ENCODE data around the gene PABPC3. TPM values are rescaled to one million over a fixed set of nuclear protein-coding genes. Genes with fewer than 3 reads are reported as not detected.

The PABPC3 gene
- total RNA-seq, 1 experiment from 2014 or later, result 0.72 TPM

- Mint-ChIP-seq H3K36me3 (ENCODE audit: insufficient read depth, unreplicated experiment) (no peaks in the 10 kb centered on the region), H3K4me1 (ENCODE audit: insufficient read depth, unreplicated experiment) (no peaks in the 10 kb centered on the region), H3K27me3 (ENCODE audit: insufficient read depth, unreplicated experiment) (peaks cover 67% of the 10 kb centered on the region), H3K4me3 (ENCODE audit: unreplicated experiment) (no peak overlapping the region), H3K27ac (ENCODE audit: low read depth, unreplicated experiment) (no peak overlapping the region), H3K9me3 (ENCODE audit: unreplicated experiment) (peaks cover 15% of the 10 kb centered on the region)
- no TSS peak for BruUV-seq (replicated peaks)
- intact Hi-C loops (cut with micrococcal nuclease), result loop anchor here (10.0 kb wide), 1 partner anchor 356 kb away; no protein-coding TSS in a partner anchor
- TF ChIP-seq CTCF (IDR thresholded peaks at IDR 0.05; ENCODE audit: unreplicated experiment), result no peak
- POLR2A ChIA-PET, result interaction anchor here (0.9 kb wide), 1 partner anchor 9 kb away, joined by 3 read pairs; no protein-coding TSS in a partner anchor
- no peak for DNase-seq (ENCODE audit: unreplicated experiment)
- CTCF ChIA-PET, result interaction anchor here (0.9 kb wide), 1 partner anchor 70 kb away, joined by 3 read pairs; no protein-coding TSS in a partner anchor
Measured at GRCh38 chr13:25051065-25051464, 44.9 kb upstream of the PABPC3 start.

GRCh38 chr13:25059166-25059565, 36.8 kb upstream of the PABPC3 start:
- no peaks in the 10 kb centered on the region for H3K9me3 Mint-ChIP-seq (ENCODE audit: unreplicated experiment)
- H3K27ac Mint-ChIP-seq (ENCODE audit: low read depth, unreplicated experiment), result no peak overlapping the region
- peaks cover 17% of the 10 kb centered on the region for H3K27me3 Mint-ChIP-seq (ENCODE audit: insufficient read depth, unreplicated experiment)
- no peaks in the 10 kb centered on the region for H3K36me3 Mint-ChIP-seq (ENCODE audit: insufficient read depth, unreplicated experiment)
- intact Hi-C loops (cut with micrococcal nuclease), result loop anchor here (10.0 kb wide), 1 partner anchor 364 kb away; no protein-coding TSS in a partner anchor
- CTCF ChIA-PET, result interaction anchor here (0.5 to 1.0 kb wide), 3 partner anchors 22 to 63 kb away, joined by 3 to 5 read pairs (median 3); no protein-coding TSS in a partner anchor
- POLR2A ChIA-PET, result interaction anchor here (0.6 kb wide), 1 partner anchor 873 kb away, joined by 3 read pairs; no protein-coding TSS in a partner anchor
- DNase-seq (ENCODE audit: unreplicated experiment), result no peak
- TF ChIP-seq CTCF (IDR thresholded peaks at IDR 0.05; ENCODE audit: unreplicated experiment), result no peak
- no TSS peak for BruUV-seq (replicated peaks)
- H3K4me1 Mint-ChIP-seq (ENCODE audit: insufficient read depth, unreplicated experiment), result no peaks in the 10 kb centered on the region
- H3K4me3 Mint-ChIP-seq (ENCODE audit: unreplicated experiment), result no peak overlapping the region

- Mint-ChIP-seq H3K36me3 (ENCODE audit: insufficient read depth, unreplicated experiment) (no peaks in the 10 kb centered on the region), H3K27ac (ENCODE audit: low read depth, unreplicated experiment) (no peak overlapping the region), H3K27me3 (ENCODE audit: insufficient read depth, unreplicated experiment) (peaks cover 9% of the 10 kb centered on the region), H3K4me1 (ENCODE audit: insufficient read depth, unreplicated experiment) (no peaks in the 10 kb centered on the region), H3K4me3 (ENCODE audit: unreplicated experiment) (no peak overlapping the region), H3K9me3 (ENCODE audit: unreplicated experiment) (no peaks in the 10 kb centered on the region)
- intact Hi-C loops (cut with micrococcal nuclease), result loop anchor here (10.0 kb wide), 1 partner anchor 365 kb away; no protein-coding TSS in a partner anchor
- BruUV-seq (replicated peaks), result no TSS peak
- no peak for DNase-seq (ENCODE audit: unreplicated experiment)
- POLR2A ChIA-PET, result interaction anchor here (0.6 kb wide), 1 partner anchor 872 kb away, joined by 3 read pairs; no protein-coding TSS in a partner anchor
- CTCF ChIA-PET, result interaction anchor here (1.0 kb wide), 2 partner anchors 23 to 64 kb away, joined by 3 to 5 read pairs; no protein-coding TSS in a partner anchor
- no peak for TF ChIP-seq CTCF (IDR thresholded peaks at IDR 0.05; ENCODE audit: unreplicated experiment)
Measured at GRCh38 chr13:25059958-25060357, 36.0 kb upstream of the PABPC3 start.

- Mint-ChIP-seq H3K27me3 (ENCODE audit: insufficient read depth, unreplicated experiment) (peaks cover 16% of the 10 kb centered on the region), H3K9me3 (ENCODE audit: unreplicated experiment) (no peaks in the 10 kb centered on the region), H3K4me3 (ENCODE audit: unreplicated experiment) (no peak overlapping the region), H3K4me1 (ENCODE audit: insufficient read depth, unreplicated experiment) (no peaks in the 10 kb centered on the region), H3K27ac (ENCODE audit: low read depth, unreplicated experiment) (no peak overlapping the region), H3K36me3 (ENCODE audit: insufficient read depth, unreplicated experiment) (no peaks in the 10 kb centered on the region)
- CTCF ChIA-PET, result no interaction called here
- POLR2A ChIA-PET, result interaction anchor here (0.7 to 1.0 kb wide), 2 partner anchors 52 to 102 kb away, joined by 3 to 4 read pairs; no protein-coding TSS in a partner anchor
- intact Hi-C loops (cut with micrococcal nuclease), result no loop called here
- BruUV-seq (replicated peaks), result no TSS peak
- no peak for TF ChIP-seq CTCF (IDR thresholded peaks at IDR 0.05; ENCODE audit: unreplicated experiment)
- no peak for DNase-seq (ENCODE audit: unreplicated experiment)
Measured at GRCh38 chr13:25062479-25062878, 33.5 kb upstream of the PABPC3 start.
